ENCODE results near the gene KCTD7. TPM values are rescaled to one million over a fixed set of nuclear protein-coding genes. Genes with fewer than 3 reads are reported as not detected.
"Not testable (repeated sequence)": the region's sequence is repeated elsewhere in the genome, so short reads cannot be mapped to it uniquely, and the experiment has no call there.

KCTD7 gene
- total RNA-seq: 10 to 100 TPM; 35.2 to 39.0 TPM

GRCh38 chr7:66628361-66629221 lies at the start of gene KCTD7:
Gene KCTD7, plus strand, starts transcription at chr7:66628881. Its CDS starts 184 bp downstream, at chr7:66629065.
- DNase-seq (peak; percentile 95), ATAC-seq (ENCODE audit: low read depth) (peak; percentile 95)
- peaks cover 2% of the 10 kb centered on the region for H3K27me3 Mint-ChIP-seq
- POLR2A ChIA-PET: interaction anchor here (0.9 to 1.4 kb wide), 6 partner anchors 8 to 367 kb away, joined by 3 to 8 read pairs (median 5); partner anchors contain the start of genes RABGEF1 and SBDS
- H3K36me3 Mint-ChIP-seq: peaks cover 22% of the 10 kb centered on the region
- peak within 1 kb of the TSS; percentile 89 for H3K27ac Mint-ChIP-seq
- H3K9me3 Mint-ChIP-seq: no peaks in the 10 kb centered on the region
- H3K4me3 Mint-ChIP-seq: peak within 1 kb of the TSS; percentile 89
- peaks cover 34% of the 10 kb centered on the region for H3K4me1 Mint-ChIP-seq

GRCh38 chr7:66580380-66580779 lies 48.3 kb upstream of the KCTD7 start:
- H3K9me3 Mint-ChIP-seq; POLR2A ChIA-PET; H3K27ac Mint-ChIP-seq; ATAC-seq (ENCODE audit: low read depth); H3K27me3 Mint-ChIP-seq; H3K4me3 Mint-ChIP-seq; DNase-seq: not testable (repeated sequence)
- Mint-ChIP-seq H3K36me3 (peaks cover 25% of the 10 kb centered on the region), H3K4me1 (peaks cover 30% of the 10 kb centered on the region)

- H3K27me3 Mint-ChIP-seq; POLR2A ChIA-PET; H3K27ac Mint-ChIP-seq; H3K9me3 Mint-ChIP-seq; DNase-seq; ATAC-seq (ENCODE audit: low read depth); H3K4me3 Mint-ChIP-seq: not testable (repeated sequence)
- peaks cover 16% of the 10 kb centered on the region for H3K4me1 Mint-ChIP-seq
- H3K36me3 Mint-ChIP-seq: peaks cover 17% of the 10 kb centered on the region
Measured at GRCh38 chr7:66582816-66583489, 45.7 kb upstream of the KCTD7 start.

GRCh38 chr7:66583490-66584110 lies 45.1 kb upstream of the KCTD7 start:
- ATAC-seq (ENCODE audit: low read depth): no peak
- Mint-ChIP-seq H3K27me3 (no peaks in the 10 kb centered on the region), H3K4me1 (peaks cover 12% of the 10 kb centered on the region), H3K36me3 (peaks cover 15% of the 10 kb centered on the region), H3K4me3 (no peak overlapping the region), H3K9me3 (no peaks in the 10 kb centered on the region), H3K27ac (no peak overlapping the region)
- no peak for DNase-seq
- POLR2A ChIA-PET: no interaction called here

GRCh38 chr7:66586181-66586580 lies 42.5 kb upstream of the KCTD7 start:
- Mint-ChIP-seq H3K27ac (no peak overlapping the region), H3K36me3 (peaks cover 15% of the 10 kb centered on the region), H3K9me3 (no peaks in the 10 kb centered on the region), H3K4me3 (no peak overlapping the region), H3K27me3 (no peaks in the 10 kb centered on the region), H3K4me1 (peaks cover 25% of the 10 kb centered on the region)
- POLR2A ChIA-PET: interaction anchor here (0.6 kb wide), 1 partner anchor 380 kb away, joined by 3 read pairs; no protein-coding TSS in a partner anchor
- DNase-seq (no peak), ATAC-seq (ENCODE audit: low read depth) (no peak)

- H3K4me1 Mint-ChIP-seq: peaks cover 33% of the 10 kb centered on the region
- H3K27me3 Mint-ChIP-seq; H3K27ac Mint-ChIP-seq; H3K36me3 Mint-ChIP-seq; DNase-seq; ATAC-seq (ENCODE audit: low read depth); H3K9me3 Mint-ChIP-seq; POLR2A ChIA-PET; H3K4me3 Mint-ChIP-seq: not testable (repeated sequence)
Measured at GRCh38 chr7:66588226-66588625, 40.5 kb upstream of the KCTD7 start.

- H3K27ac Mint-ChIP-seq; DNase-seq; H3K27me3 Mint-ChIP-seq; H3K36me3 Mint-ChIP-seq; H3K4me3 Mint-ChIP-seq; ATAC-seq (ENCODE audit: low read depth); H3K9me3 Mint-ChIP-seq: not testable (repeated sequence)
- peaks cover 32% of the 10 kb centered on the region for H3K4me1 Mint-ChIP-seq
- POLR2A ChIA-PET: interaction anchor here (0.7 kb wide), 2 partner anchors 39 to 255 kb away, joined by 3 to 4 read pairs; no protein-coding TSS in a partner anchor
Measured at GRCh38 chr7:66588856-66589570, 39.7 kb upstream of the KCTD7 start.

GRCh38 chr7:66590302-66591057 lies 38.2 kb upstream of the KCTD7 start:
- not testable (repeated sequence) for ATAC-seq (ENCODE audit: low read depth)
- peaks cover 31% of the 10 kb centered on the region for H3K4me1 Mint-ChIP-seq
- POLR2A ChIA-PET: interaction anchor here (0.8 to 1.4 kb wide), 2 partner anchors 21 to 41 kb away, joined by 3 to 5 read pairs; no protein-coding TSS in a partner anchor

GRCh38 chr7:66591058-66591798 lies 37.5 kb upstream of the KCTD7 start:
- ATAC-seq (ENCODE audit: low read depth); H3K27me3 Mint-ChIP-seq; H3K36me3 Mint-ChIP-seq; H3K9me3 Mint-ChIP-seq; DNase-seq: not testable (repeated sequence)
- POLR2A ChIA-PET: interaction anchor here (1.4 kb wide), 1 partner anchor 40 kb away, joined by 3 read pairs; no protein-coding TSS in a partner anchor
- Mint-ChIP-seq H3K4me3 (peak overlapping the region; percentile 92), H3K27ac (peak overlapping the region; percentile 86), H3K4me1 (peaks cover 31% of the 10 kb centered on the region)

More at GRCh38 chr7:66590302-66591057, 38.2 kb upstream of the KCTD7 start:
- H3K9me3 Mint-ChIP-seq, H3K27me3 Mint-ChIP-seq, H3K36me3 Mint-ChIP-seq, DNase-seq: not testable (repeated sequence)
- Mint-ChIP-seq H3K4me3 (peak overlapping the region; percentile 92), H3K27ac (peak overlapping the region; percentile 10)

GRCh38 chr7:66591799-66592596 lies 36.7 kb upstream of the KCTD7 start:
- H3K27me3 Mint-ChIP-seq: no peaks in the 10 kb centered on the region
- POLR2A ChIA-PET: interaction anchor here (0.7 kb wide), 1 partner anchor 27 kb away, joined by 7 read pairs; no protein-coding TSS in a partner anchor
- peaks cover 31% of the 10 kb centered on the region for H3K4me1 Mint-ChIP-seq
- peaks cover 1% of the 10 kb centered on the region for H3K36me3 Mint-ChIP-seq
- ATAC-seq (ENCODE audit: low read depth) (peak; percentile 99), DNase-seq (peak; percentile 86)
- H3K27ac Mint-ChIP-seq: peak overlapping the region; percentile 86
- H3K9me3 Mint-ChIP-seq: no peaks in the 10 kb centered on the region
- peak overlapping the region; percentile 92 for H3K4me3 Mint-ChIP-seq

GRCh38 chr7:66592597-66593146 lies 36.0 kb upstream of the KCTD7 start:
- not testable (repeated sequence) for H3K9me3 Mint-ChIP-seq, DNase-seq, H3K36me3 Mint-ChIP-seq, H3K27me3 Mint-ChIP-seq
- ATAC-seq (ENCODE audit: low read depth): peak; percentile 30
- peak overlapping the region; percentile 86 for H3K27ac Mint-ChIP-seq
- POLR2A ChIA-PET: interaction anchor here (0.7 kb wide), 1 partner anchor 26 kb away, joined by 7 read pairs; no protein-coding TSS in a partner anchor
- H3K4me3 Mint-ChIP-seq: peak overlapping the region; percentile 92
- H3K4me1 Mint-ChIP-seq: peaks cover 28% of the 10 kb centered on the region
